SU-DHL-6 (cell line): ENCODE data around the gene TMEM245.

ENCODE experiments used
- H2AFZ ChIP-seq: fragments of 200-600 bp; sonication (generic); 2 replicates; pipeline ENCODE4 v1.6.1; 2014; ENCODE audit warnings: low read depth, mild to moderate bottlenecking, moderate library complexity, mixed read lengths, antibody characterized with exemption, low read length; ENCODE audit not compliant: severe bottlenecking
- H3F3A ChIP-seq: fragments of 200-600 bp; shearing (Covaris generic); 2 replicates; pipeline ENCODE4 v1.6.0; 2016; ENCODE audit warnings: antibody characterized with exemption, mild to moderate bottlenecking; ENCODE audit not compliant: insufficient read depth
- H3K27ac ChIP-seq: fragments of 200-600 bp; sonication (generic); 2 replicates; pipeline ENCODE4 v1.5.1; 2016; ENCODE audit warnings: low read depth, mild to moderate bottlenecking, low read length, moderate library complexity, mixed read lengths
- H3K27me3 ChIP-seq: fragments of 200-600 bp; sonication (generic), shearing (Covaris generic); 2 replicates; pipeline ENCODE4 v1.6.0; 2014; ENCODE audit warnings: mild to moderate bottlenecking, low read length
- H3K36me3 ChIP-seq: fragments of 200-600 bp; sonication (generic); 2 replicates; pipeline ENCODE4 v1.6.1; 2014; ENCODE audit warnings: mild to moderate bottlenecking, low read length, mixed read lengths
- H3K4me2 ChIP-seq: fragments of 300-600, 200-600 bp; shearing (Covaris generic), sonication (generic); 2 replicates; pipeline ENCODE4 v1.6.0; 2014; ENCODE audit warnings: low read length, low read depth, mild to moderate bottlenecking; ENCODE audit not compliant: poor library complexity, severe bottlenecking
- H3K4me3 ChIP-seq: fragments of 200-600 bp; sonication (generic); 2 replicates; pipeline ENCODE4 v1.5.1; 2014; ENCODE audit warnings: antibody characterized with exemption, low read length, mild to moderate bottlenecking, mixed read lengths; ENCODE audit not compliant: insufficient read depth, poor library complexity, severe bottlenecking
- H3K79me2 ChIP-seq: fragments of 200-600 bp; sonication (generic); 2 replicates; pipeline ENCODE4 v1.6.1; 2014; ENCODE audit warnings: mild to moderate bottlenecking, low read length, moderate library complexity; ENCODE audit not compliant: insufficient read depth
- H3K9ac ChIP-seq: fragments of 200-600 bp; sonication (generic); 2 replicates; pipeline ENCODE4 v1.7.0; 2014; ENCODE audit warnings: mild to moderate bottlenecking, low read length
- H3K9me2 ChIP-seq: fragments of 200-600 bp; sonication (generic); replicated peaks from 2 replicates; pipeline ENCODE4 v1.6.1; 2014; ENCODE audit warnings: low read length; ENCODE audit not compliant: insufficient read depth
- H3K9me3 ChIP-seq: fragments of 200-600 bp; sonication (generic); 2 replicates; pipeline ENCODE4 v1.6.1; 2014; ENCODE audit warnings: low read length, mixed read lengths; ENCODE audit not compliant: insufficient read depth
- H4K20me1 ChIP-seq: fragments of 200-600 bp; sonication (generic); 2 replicates; pipeline ENCODE4 v1.6.1; 2014; ENCODE audit warnings: low read depth, mild to moderate bottlenecking, antibody characterized with exemption, low read length, moderate library complexity, mixed read lengths
- EZH2phosphoT487 ChIP-seq: fragments of 200-600 bp; sonication (generic), shearing (Covaris generic); conservative IDR thresholded peaks from 2 replicates; pipeline ENCODE4 v1.6.1; 2018; ENCODE audit warnings: mild to moderate bottlenecking, antibody characterized with exemption, low read length, moderate library complexity, mixed read lengths
- TF ChIP-seq, protein P1 (sequence below): fragments of 200-600 bp; sonication (generic); IDR thresholded peaks from one replicate; pipeline ENCODE4 v1.5.1; 2017; ENCODE audit warnings: antibody characterized with exemption, mild to moderate bottlenecking, low read length, moderate library complexity; ENCODE audit not compliant: insufficient read depth, poor library complexity, severe bottlenecking

Gene TMEM245

DNA sequence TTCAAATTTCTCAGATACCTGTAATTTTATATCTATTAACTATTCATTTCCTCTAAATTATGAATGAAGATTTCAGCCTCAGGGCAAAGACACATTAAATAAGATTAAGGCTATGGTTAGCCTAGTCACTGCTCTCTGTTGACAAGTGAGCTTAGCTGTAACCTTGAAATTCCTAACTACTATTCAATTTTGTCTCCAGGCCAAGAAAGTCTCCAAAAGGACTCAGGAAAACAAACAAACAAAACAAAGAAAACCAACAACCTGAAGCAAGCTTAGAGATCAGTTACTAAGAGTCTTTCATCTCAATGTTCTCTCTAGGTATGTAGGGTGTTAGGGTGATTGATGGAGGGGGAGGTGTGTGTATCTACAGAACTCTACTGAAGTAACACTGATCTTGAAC is 96.9 kb downstream of the TMEM245 start:
- H3F3A ChIP-seq, result no peaks in the 10 kb centered on the region; the same call in 1 of the 2 replicates
- H4K20me1 ChIP-seq, result no peaks in the 10 kb centered on the region
- H2AFZ ChIP-seq, result no peak overlapping the region
- no peaks in the 10 kb centered on the region for H3K9me3 ChIP-seq
- H3K9ac ChIP-seq, result no peak overlapping the region
- TF ChIP-seq, protein P1, sequence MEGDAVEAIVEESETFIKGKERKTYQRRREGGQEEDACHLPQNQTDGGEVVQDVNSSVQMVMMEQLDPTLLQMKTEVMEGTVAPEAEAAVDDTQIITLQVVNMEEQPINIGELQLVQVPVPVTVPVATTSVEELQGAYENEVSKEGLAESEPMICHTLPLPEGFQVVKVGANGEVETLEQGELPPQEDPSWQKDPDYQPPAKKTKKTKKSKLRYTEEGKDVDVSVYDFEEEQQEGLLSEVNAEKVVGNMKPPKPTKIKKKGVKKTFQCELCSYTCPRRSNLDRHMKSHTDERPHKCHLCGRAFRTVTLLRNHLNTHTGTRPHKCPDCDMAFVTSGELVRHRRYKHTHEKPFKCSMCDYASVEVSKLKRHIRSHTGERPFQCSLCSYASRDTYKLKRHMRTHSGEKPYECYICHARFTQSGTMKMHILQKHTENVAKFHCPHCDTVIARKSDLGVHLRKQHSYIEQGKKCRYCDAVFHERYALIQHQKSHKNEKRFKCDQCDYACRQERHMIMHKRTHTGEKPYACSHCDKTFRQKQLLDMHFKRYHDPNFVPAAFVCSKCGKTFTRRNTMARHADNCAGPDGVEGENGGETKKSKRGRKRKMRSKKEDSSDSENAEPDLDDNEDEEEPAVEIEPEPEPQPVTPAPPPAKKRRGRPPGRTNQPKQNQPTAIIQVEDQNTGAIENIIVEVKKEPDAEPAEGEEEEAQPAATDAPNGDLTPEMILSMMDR, result no peak
- no peak for TF ChIP-seq EZH2phosphoT487
- no peaks in the 10 kb centered on the region for H3K27me3 ChIP-seq
- no peak overlapping the region for H3K4me3 ChIP-seq
- peaks cover 6% of the 10 kb centered on the region; the same call in 1 of the 2 replicates for H3K79me2 ChIP-seq
- no peak overlapping the region for H3K27ac ChIP-seq
- no peak overlapping the region for H3K4me2 ChIP-seq
- H3K36me3 ChIP-seq, result peaks cover 10% of the 10 kb centered on the region; the same call in 1 of the 2 replicates
- no peaks in the 10 kb centered on the region for H3K9me2 ChIP-seq

DNA sequence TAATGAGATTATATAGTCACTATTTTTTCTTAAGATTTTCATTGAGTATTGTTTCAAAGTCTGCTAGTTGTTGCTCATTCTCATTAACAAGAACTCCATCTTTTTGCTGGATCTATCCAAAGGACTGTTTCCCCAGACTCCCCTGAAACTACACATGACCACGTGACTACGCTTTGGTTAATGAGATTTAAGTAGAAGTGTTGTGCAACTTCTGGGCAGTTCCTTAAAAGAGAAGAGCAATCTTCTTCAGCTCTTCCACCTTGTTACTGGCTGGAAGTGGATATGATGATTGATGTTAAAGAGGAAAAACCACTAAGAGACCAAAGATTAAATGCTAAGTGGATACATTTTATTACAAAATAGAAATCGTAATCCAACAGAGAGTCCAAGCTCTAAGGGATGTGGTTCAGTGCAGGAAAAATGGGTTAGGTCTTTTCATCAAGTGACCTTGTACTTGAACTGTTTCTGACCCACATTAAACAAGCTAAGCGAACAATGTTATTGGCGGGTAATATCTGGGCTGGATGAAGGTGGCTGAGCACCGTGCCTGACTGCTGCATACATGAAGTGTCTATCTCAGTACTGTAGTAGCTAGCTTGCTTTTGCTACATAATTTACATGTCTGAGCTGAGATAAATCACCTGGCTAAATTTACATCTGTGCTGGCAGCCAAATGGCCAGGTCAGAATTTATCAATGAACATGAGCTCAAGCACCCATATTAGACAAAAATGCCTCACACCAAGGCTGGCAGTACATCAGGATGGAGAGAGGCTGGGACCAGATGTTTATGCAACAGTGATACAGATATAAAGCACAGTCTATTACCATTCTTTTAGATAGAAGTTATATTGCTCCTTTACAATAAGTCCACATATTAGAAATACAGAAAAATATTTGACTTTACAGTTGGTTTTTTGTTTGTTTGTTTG is 98.9 kb downstream of the TMEM245 start:
- H3K4me3 ChIP-seq, result no peak overlapping the region
- no peak overlapping the region for H2AFZ ChIP-seq
- 0 out of 2 replicates have a peak, but pooled peaks cover 6% of the 10 kb centered on the region for H3K79me2 ChIP-seq
- TF ChIP-seq, protein P1, result no peak
- no peak for TF ChIP-seq EZH2phosphoT487
- no peaks in the 10 kb centered on the region for H3K27me3 ChIP-seq
- H3K27ac ChIP-seq, result no peak overlapping the region
- H3K4me2 ChIP-seq, result no peak overlapping the region
- peaks cover 10% of the 10 kb centered on the region; the same call in 1 of the 2 replicates for H3K36me3 ChIP-seq
- H4K20me1 ChIP-seq, result no peaks in the 10 kb centered on the region
- H3K9me3 ChIP-seq, result no peaks in the 10 kb centered on the region
- H3F3A ChIP-seq, result peaks cover 7% of the 10 kb centered on the region
- H3K9ac ChIP-seq, result no peak overlapping the region
- no peaks in the 10 kb centered on the region for H3K9me2 ChIP-seq

DNA sequence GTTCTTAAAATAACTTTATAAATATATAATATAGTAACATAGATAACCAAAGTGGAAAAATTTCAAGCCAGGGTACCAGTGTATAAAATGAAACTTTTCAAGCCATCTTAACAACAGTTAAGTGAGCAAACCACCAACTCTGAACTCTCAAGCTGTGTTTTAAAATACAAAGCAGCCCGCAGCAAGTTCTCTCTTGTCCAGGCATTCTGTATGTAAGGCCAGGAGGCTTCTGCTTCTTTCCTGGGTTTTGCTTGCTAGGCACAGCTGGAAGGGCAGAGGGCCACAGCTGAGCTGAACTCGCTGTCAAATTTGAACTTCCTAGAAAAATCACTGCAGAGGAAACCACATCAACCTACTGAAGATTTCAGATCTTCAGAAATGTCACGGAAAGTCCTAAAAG is 99.6 kb downstream of the TMEM245 start:
- TF ChIP-seq, protein P1, result no peak
- no peak for TF ChIP-seq EZH2phosphoT487
- H3K27me3 ChIP-seq, result no peaks in the 10 kb centered on the region
- peaks cover 14% of the 10 kb centered on the region for H3F3A ChIP-seq
- H2AFZ ChIP-seq, result no peak overlapping the region
- H3K4me2 ChIP-seq, result no peak overlapping the region
- H3K4me3 ChIP-seq, result no peak overlapping the region
- peaks cover 10% of the 10 kb centered on the region; the same call in 1 of the 2 replicates for H3K36me3 ChIP-seq
- no peak overlapping the region for H3K27ac ChIP-seq
- no peaks in the 10 kb centered on the region for H4K20me1 ChIP-seq
- no peak overlapping the region for H3K9ac ChIP-seq
- 0 out of 2 replicates have a peak, but pooled peaks cover 6% of the 10 kb centered on the region for H3K79me2 ChIP-seq
- H3K9me3 ChIP-seq, result no peaks in the 10 kb centered on the region
- no peaks in the 10 kb centered on the region for H3K9me2 ChIP-seq
